Measurements from ENCODE around the gene TARP.

TARP gene

DNA sequence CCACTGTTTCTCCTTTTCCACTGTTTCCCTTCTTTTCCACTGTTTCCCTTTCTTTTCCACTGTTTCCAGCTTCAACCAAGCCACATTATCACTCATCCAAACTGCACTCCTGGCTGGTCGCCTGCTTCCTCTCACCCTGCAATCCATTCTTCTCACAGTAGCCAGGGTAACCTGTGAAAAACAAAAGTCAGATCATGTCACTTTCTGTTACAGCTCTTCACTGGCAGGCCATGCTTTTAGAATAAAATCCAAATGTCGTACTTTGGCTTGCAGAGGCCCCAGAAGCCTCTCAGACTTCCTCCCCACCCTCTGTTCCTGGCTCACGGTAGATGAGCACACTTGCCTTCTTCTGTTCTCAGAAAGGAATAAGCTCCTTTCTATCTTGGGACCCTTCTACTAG is 61.5 kb downstream of the TARP start:
- no peak for DNase-seq

DNA sequence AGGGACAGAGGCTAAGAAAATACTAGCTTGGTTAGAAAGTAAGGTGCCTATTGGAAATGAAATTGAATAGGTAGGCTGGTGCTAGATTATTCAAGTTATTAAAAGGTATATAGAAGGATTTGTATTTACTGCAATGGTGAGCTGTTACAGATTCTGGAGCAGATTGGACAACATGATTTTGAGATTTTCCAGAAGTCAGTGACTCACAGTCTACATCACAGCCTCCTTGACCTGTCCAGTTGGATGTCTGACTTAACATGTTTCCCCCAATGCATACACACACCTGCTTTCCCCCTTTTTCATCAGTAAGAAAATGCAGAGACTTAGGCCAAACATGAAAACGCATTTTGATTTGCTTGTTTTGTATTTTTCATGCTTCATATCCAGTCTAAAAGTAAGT is 62.0 kb downstream of the TARP start:
- no peak for DNase-seq
